Measurements from ENCODE around the gene MED22.
"Not testable (repeated sequence)": the region's sequence is repeated elsewhere in the genome, so short reads cannot be mapped to it uniquely, and the experiment has no call there.

The MED22 gene

DNA sequence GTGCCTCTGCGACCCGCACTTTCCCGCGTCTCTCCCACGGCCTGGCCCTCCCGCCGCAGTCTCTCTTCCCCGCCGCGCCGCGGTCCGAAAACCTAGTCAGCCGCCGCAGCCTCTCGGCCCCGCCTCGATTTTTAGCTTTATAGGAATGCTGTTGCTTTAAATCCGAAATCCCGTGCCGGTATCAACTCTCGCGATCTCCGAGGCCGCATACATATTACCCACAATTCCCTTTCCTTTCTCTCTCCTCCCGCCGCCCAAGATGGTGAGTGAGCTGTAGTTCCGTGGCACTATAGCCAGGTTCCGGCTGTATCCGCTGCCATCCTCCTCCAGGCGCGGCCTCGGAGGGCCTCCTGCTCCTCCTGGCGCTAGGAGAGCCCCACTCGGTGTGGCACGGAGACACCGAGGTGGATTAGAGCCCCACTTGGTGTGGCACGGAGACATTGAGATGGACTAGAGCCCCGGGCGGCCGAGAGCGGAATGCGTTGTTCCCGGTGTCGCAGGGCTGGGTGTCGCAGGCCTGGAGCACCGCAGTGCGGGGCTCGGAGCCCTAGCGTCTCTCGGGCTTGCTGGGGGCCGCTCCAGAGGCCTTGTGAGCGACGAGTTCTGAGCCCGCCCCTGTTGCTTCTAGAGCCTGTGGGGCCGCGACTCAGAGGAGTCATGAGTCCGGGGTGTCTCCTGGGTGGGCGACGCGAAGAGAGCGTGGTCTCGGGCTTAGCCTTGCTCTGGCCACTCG is at the start of gene MED22, which contains the start of gene RPL7A:
Gene MED22, minus strand, starts transcription at position 147 of the 733 bp plus-strand sequence. CDS start 1,469 bp downstream, outside the sequence.
Gene RPL7A, plus strand, starts transcription at position 234 of the 733 bp plus-strand sequence. Its CDS starts 26 bp downstream, at position 260.
- peaks cover 44% of the 10 kb centered on the region for H3K4me1 Mint-ChIP-seq
- H3K27ac Mint-ChIP-seq: peak within 1 kb of the TSS; percentile 96
- peaks cover 60% of the 10 kb centered on the region for H3K36me3 Mint-ChIP-seq
- H3K4me3 Mint-ChIP-seq: peak within 1 kb of the TSS; percentile 100
- CTCF ChIA-PET: interaction anchor here (0.6 to 1.9 kb wide), 3 partner anchors 8 to 23 kb away, joined by 3 to 6 read pairs (median 3); no protein-coding TSS in a partner anchor
- peak; percentile 96 for DNase-seq
- no peaks in the 10 kb centered on the region for H3K27me3 Mint-ChIP-seq
- H3K9me3 Mint-ChIP-seq: no peaks in the 10 kb centered on the region

DNA sequence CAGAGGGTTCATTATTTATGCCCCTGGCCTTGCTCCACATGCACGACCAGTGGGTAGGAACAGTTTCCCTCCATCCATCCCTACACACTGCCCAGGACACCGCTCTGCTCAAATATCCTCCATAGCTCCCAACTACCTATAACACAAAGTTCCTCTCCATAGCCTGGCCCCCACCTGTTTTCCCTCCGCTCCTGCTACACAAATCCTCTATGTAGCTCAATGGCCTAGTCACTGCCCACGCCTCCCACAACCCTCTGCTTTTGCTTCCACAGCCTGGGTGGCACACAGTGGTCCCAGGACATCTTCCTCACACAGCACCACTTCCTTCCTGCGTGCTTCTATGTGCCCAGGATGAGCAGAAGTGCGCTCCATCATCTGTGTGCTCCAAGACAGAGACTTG is 49.4 kb upstream of the MED22 start:
- Mint-ChIP-seq H3K27me3 (peaks cover 35% of the 10 kb centered on the region), H3K27ac (no peak overlapping the region), H3K9me3 (no peaks in the 10 kb centered on the region), H3K4me3 (no peak overlapping the region), H3K36me3 (no peaks in the 10 kb centered on the region), H3K4me1 (no peaks in the 10 kb centered on the region)
- DNase-seq: no peak
- CTCF ChIA-PET: interaction anchor here (0.6 to 1.5 kb wide), 2 partner anchors 10 to 90 kb away, joined by 3 to 4 read pairs; no protein-coding TSS in a partner anchor

- CTCF ChIA-PET: interaction anchor here (1.5 to 2.7 kb wide), 2 partner anchors 8 to 10 kb away, joined by 4 to 12 read pairs; no protein-coding TSS in a partner anchor
- Mint-ChIP-seq H3K4me1 (no peaks in the 10 kb centered on the region), H3K4me3 (no peak overlapping the region), H3K27me3 (peaks cover 35% of the 10 kb centered on the region), H3K27ac (no peak overlapping the region), H3K9me3 (no peaks in the 10 kb centered on the region), H3K36me3 (no peaks in the 10 kb centered on the region)
- no peak for DNase-seq
Observed at GRCh38 chr9:133396952-133397351, 49.0 kb upstream of the MED22 start.

DNA sequence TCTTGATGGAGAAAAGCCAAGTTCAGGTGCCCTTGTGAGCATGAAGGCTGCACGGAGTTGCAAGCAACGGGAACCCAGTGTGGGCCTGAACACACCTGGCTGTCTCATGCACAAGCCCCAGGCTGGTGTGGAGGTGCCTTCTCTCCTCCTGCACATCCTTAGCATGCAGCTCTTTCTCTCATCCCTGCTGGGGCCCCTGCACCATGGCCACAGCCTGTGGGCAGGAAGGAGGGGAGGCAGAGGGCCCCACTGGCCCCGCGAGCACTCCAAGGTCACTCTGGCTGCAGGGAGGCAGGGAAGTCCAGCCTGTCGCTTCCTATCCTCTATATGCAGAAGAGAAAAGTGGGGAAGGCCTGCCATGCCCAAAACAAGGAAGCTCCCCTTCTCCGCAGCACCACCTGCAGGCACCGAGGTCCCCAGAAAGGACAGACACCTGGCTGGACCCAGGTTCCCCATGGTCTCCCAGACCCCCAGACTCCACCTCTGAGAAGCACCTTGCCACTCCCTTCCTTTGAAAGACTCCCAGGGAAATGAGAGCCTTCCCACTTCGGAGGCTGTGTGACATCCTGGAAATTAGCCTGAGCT is 46.8 kb upstream of the MED22 start:
- Mint-ChIP-seq H3K9me3 (no peaks in the 10 kb centered on the region), H3K4me3 (no peak overlapping the region), H3K27ac (no peak overlapping the region), H3K4me1 (no peaks in the 10 kb centered on the region), H3K27me3 (peaks cover 36% of the 10 kb centered on the region), H3K36me3 (no peaks in the 10 kb centered on the region)
- no peak for DNase-seq
- CTCF ChIA-PET: interaction anchor here (1.3 to 2.7 kb wide), 2 partner anchors 10 to 90 kb away, joined by 3 to 12 read pairs; no protein-coding TSS in a partner anchor

DNA sequence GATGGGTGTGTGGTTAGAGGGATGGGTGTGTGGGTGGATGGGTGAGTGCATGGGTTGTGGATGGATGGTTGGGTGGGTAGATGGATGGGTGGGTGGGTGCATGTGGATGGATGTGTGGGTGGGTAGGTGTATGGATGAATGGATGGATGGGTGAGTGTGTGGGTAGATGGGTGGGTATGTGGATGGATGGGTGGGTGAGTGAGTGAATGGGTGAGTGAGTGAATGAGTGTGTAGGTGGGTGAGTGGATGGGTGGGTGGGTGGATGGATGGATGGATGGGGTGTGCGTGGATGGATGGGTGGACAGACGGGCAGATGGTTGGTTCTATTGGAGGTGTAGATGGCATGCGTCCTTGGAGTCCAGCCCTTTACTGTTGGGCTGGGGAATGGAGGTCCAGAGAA is 45.5 kb upstream of the MED22 start:
- CTCF ChIA-PET: no interaction called here
- Mint-ChIP-seq H3K27me3 (peaks cover 41% of the 10 kb centered on the region), H3K4me1 (no peaks in the 10 kb centered on the region), H3K36me3 (no peaks in the 10 kb centered on the region), H3K27ac (no peak overlapping the region), H3K4me3 (no peak overlapping the region), H3K9me3 (no peaks in the 10 kb centered on the region)
- DNase-seq: no peak

DNA sequence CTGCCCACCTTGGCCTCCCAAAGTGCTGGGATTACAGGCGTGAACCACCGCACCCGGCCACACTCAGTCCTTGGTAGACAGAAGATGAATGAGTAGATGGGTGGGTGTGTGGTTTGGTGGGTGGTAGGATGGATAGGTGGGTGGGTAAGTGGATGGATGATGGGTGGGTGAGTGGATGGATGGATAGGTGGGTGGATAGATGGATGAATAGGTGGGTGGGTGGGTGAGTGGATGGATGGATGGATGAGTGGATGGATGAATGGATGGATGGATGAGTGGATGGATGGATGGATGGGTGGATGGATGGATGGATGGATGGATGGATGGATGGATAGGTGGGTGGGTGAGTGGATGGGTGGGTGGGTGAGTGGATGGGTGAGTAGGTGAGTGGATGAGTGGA is 44.4 kb upstream of the MED22 start:
- H3K4me1 Mint-ChIP-seq, H3K4me3 Mint-ChIP-seq, H3K9me3 Mint-ChIP-seq, H3K27ac Mint-ChIP-seq, DNase-seq, CTCF ChIA-PET, H3K36me3 Mint-ChIP-seq: not testable (repeated sequence)
- peaks cover 37% of the 10 kb centered on the region for H3K27me3 Mint-ChIP-seq

GRCh38 chr9:133391449-133391848 is 43.5 kb upstream of the MED22 start:
- H3K27ac Mint-ChIP-seq, CTCF ChIA-PET, H3K9me3 Mint-ChIP-seq, H3K36me3 Mint-ChIP-seq, H3K4me3 Mint-ChIP-seq, DNase-seq, H3K4me1 Mint-ChIP-seq: not testable (repeated sequence)
- peaks cover 31% of the 10 kb centered on the region for H3K27me3 Mint-ChIP-seq

GRCh38 chr9:133390713-133391112 is 42.8 kb upstream of the MED22 start:
- Mint-ChIP-seq H3K9me3 (no peaks in the 10 kb centered on the region), H3K27me3 (peaks cover 30% of the 10 kb centered on the region), H3K36me3 (no peaks in the 10 kb centered on the region), H3K27ac (no peak overlapping the region), H3K4me1 (no peaks in the 10 kb centered on the region), H3K4me3 (no peak overlapping the region)
- no peak for DNase-seq
- CTCF ChIA-PET: no interaction called here

- Mint-ChIP-seq H3K4me3 (no peak overlapping the region), H3K27me3 (peaks cover 18% of the 10 kb centered on the region), H3K36me3 (no peaks in the 10 kb centered on the region), H3K9me3 (no peaks in the 10 kb centered on the region), H3K27ac (no peak overlapping the region), H3K4me1 (no peaks in the 10 kb centered on the region)
- CTCF ChIA-PET: no interaction called here
- DNase-seq: no peak
Observed at GRCh38 chr9:133389562-133389961, 41.6 kb upstream of the MED22 start.

GRCh38 chr9:133389025-133389557 is 41.2 kb upstream of the MED22 start:
- Mint-ChIP-seq H3K27me3 (peaks cover 15% of the 10 kb centered on the region), H3K27ac (no peak overlapping the region), H3K9me3 (no peaks in the 10 kb centered on the region), H3K4me3 (no peak overlapping the region), H3K36me3 (no peaks in the 10 kb centered on the region), H3K4me1 (no peaks in the 10 kb centered on the region)
- DNase-seq: no peak
- CTCF ChIA-PET: no interaction called here

GRCh38 chr9:133387680-133388079 is 39.7 kb upstream of the MED22 start:
- Mint-ChIP-seq H3K27ac (no peak overlapping the region), H3K27me3 (peaks cover 6% of the 10 kb centered on the region), H3K9me3 (no peaks in the 10 kb centered on the region), H3K4me1 (no peaks in the 10 kb centered on the region), H3K36me3 (no peaks in the 10 kb centered on the region), H3K4me3 (no peak overlapping the region)
- CTCF ChIA-PET: interaction anchor here (1.2 kb wide), 1 partner anchor 10 kb away, joined by 4 read pairs; no protein-coding TSS in a partner anchor
- no peak for DNase-seq

DNA sequence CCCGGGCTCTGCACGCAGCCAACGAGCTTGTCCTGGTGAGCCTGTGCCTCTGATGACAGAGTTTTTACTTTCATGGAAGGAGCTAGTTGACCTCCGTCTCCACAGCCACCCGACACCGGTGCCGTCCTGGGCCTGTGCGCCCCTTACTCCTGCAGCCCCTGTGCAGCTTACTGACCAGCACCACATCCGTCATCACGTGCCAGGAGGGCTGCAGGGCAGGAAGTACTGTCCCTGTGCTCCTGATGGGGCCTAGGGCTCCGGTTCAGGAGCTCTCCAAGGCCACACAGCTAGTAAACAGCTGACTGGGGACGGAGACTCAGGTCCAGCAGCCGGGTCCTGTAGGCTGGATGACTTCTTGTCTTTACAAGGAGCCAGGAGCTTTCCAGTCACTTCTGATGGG is 38.4 kb upstream of the MED22 start:
- Mint-ChIP-seq H3K9me3 (no peaks in the 10 kb centered on the region), H3K4me1 (no peaks in the 10 kb centered on the region), H3K27ac (no peak overlapping the region), H3K4me3 (no peak overlapping the region), H3K36me3 (no peaks in the 10 kb centered on the region), H3K27me3 (peaks cover 6% of the 10 kb centered on the region)
- DNase-seq: no peak
- CTCF ChIA-PET: interaction anchor here (1.2 kb wide), 1 partner anchor 11 kb away, joined by 4 read pairs; no protein-coding TSS in a partner anchor

DNA sequence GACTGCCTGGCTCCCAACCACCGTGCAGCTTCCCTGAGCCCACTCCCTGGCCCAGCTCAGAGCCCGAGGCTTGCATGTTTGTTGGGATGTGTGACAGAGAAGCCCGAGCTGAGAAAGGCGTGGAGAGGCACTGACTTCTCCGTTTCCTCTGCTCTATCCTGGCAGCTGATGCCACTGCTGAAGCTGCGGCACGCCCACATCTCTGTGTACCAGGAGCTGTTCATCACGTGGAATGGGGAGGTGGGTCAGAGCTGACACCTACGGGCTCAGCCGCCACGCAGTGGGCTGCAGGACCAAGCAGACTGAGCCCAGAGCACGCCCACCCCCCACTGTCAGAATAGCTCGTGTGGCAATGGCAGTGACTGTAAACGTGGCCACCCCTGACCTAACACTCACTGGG is 37.5 kb upstream of the MED22 start:
- no peak for DNase-seq
- Mint-ChIP-seq H3K4me1 (no peaks in the 10 kb centered on the region), H3K27me3 (peaks cover 6% of the 10 kb centered on the region), H3K27ac (no peak overlapping the region), H3K36me3 (no peaks in the 10 kb centered on the region), H3K4me3 (no peak overlapping the region), H3K9me3 (no peaks in the 10 kb centered on the region)
- CTCF ChIA-PET: interaction anchor here (0.6 kb wide), 1 partner anchor 19 kb away, joined by 3 read pairs; no protein-coding TSS in a partner anchor

- CTCF ChIA-PET: interaction anchor here (0.6 kb wide), 1 partner anchor 20 kb away, joined by 3 read pairs; no protein-coding TSS in a partner anchor
- no peak overlapping the region for H3K4me3 Mint-ChIP-seq
- no peaks in the 10 kb centered on the region for H3K36me3 Mint-ChIP-seq
- H3K9me3 Mint-ChIP-seq: no peaks in the 10 kb centered on the region
- no peak for DNase-seq
- H3K27ac Mint-ChIP-seq: no peak overlapping the region
- no peaks in the 10 kb centered on the region for H3K4me1 Mint-ChIP-seq
- H3K27me3 Mint-ChIP-seq: peaks cover 6% of the 10 kb centered on the region
Observed at GRCh38 chr9:133384736-133385321, 36.9 kb upstream of the MED22 start.

Measured in activated naive CD4-positive, alpha-beta T cell treated with anti-CD3 and anti-CD28 coated beads, Interleukin-2, amount 10 ng/mL, durations not matched to agents 7 days and 5 days (primary cell).